HepG2 (cell line): ENCODE results near the gene UTP25. TPM values are rescaled to one million over a fixed set of nuclear protein-coding genes. Genes with fewer than 3 reads are reported as not detected.

Experiments
- ATAC-seq: fragments of 200-7000 bp; cut with Tn5 transposase; 3 replicates; pipeline ENCODE4 v1.9.1; 2020; ENCODE audit warnings: mild to moderate bottlenecking, moderate library complexity
- BruUV-seq: library from RNA; stranded (reverse); fragments of 400-500 nt; replicated peaks from 2 replicates; lab custom pipeline; 2021; lab: Mats Ljungman, UMichigan
- CTCF ChIA-PET: fragments of 300-600 bp; formaldehyde crosslinking; extraction: SDS; loops from one replicate; lab custom pipeline; 2021; ENCODE audit warnings: low total read pairs, inconsistent platforms, low intra/inter-chr PET ratio; lab: Yijun Ruan, JAX
- POLR2A ChIA-PET: fragments of 350-600 bp; sonication (Branson Sonifier 250); formaldehyde crosslinking; loops from one replicate; lab custom pipeline; 2020; ENCODE audit warnings: antibody characterized with exemption, inconsistent platforms; lab: Yijun Ruan, JAX
- DNase-seq: peaks from one replicate; pipeline ENCODE4 v3.0.0-alpha.2; 2015; ENCODE audit warnings: low spot score
- FAIRE-seq: peaks from 3 replicates; lab custom pipeline; 2011; peaks lifted over from hg19 to GRCh38; lab: Jason Lieb, UNC
- H2AFZ ChIP-seq: one replicate; pipeline ENCODE4 v1.6.1; 2011; ENCODE audit warnings: low read length, inconsistent platforms
- H3K27ac ChIP-seq: fragments of 300-600 bp; 3 replicates; pipeline ENCODE4 v1.8.0; 2011; ENCODE audit warnings: mixed run types, mild to moderate bottlenecking, mixed read lengths, low read length, inconsistent platforms; ENCODE audit not compliant: insufficient read depth; ENCODE audit errors: extremely low read length
- H3K27me3 ChIP-seq, 2 experiments: fragments of 200-600 bp in 1 of 2; 2 replicates in 1 of 2; 3 replicates in 1 of 2; pipeline versions ENCODE4 v1.6.0 to v1.8.0; 2011; ENCODE audit warnings: low read length in 2 of 2, mild to moderate bottlenecking in 2 of 2, moderate library complexity in 2 of 2, inconsistent platforms in 1 of 2; ENCODE audit not compliant: insufficient read depth in 2 of 2, control insufficient read depth in 1 of 2
- H3K36me3 ChIP-seq, 2 experiments: fragments of 200-600 bp in 1 of 2; replicated peaks in 1 of 2; 2 replicates in 1 of 2; 3 replicates in 1 of 2; pipeline versions ENCODE4 v1.5.1 to v1.8.0; 2011; ENCODE audit warnings: low read length in 2 of 2, inconsistent platforms in 1 of 2; ENCODE audit not compliant: insufficient read depth in 2 of 2, control insufficient read depth in 1 of 2
- H3K4me1 ChIP-seq: 2 replicates; pipeline ENCODE4 v1.5.1; 2012; ENCODE audit warnings: low read length, inconsistent platforms; ENCODE audit not compliant: insufficient read depth
- H3K4me2 ChIP-seq: 2 replicates; pipeline ENCODE4 v1.6.0; 2011; ENCODE audit warnings: low read depth, low read length, inconsistent platforms
- H3K4me3 ChIP-seq, 3 experiments: fragments of 200-600 bp in 1 of 3; sonication (generic), shearing (Covaris generic) in 1 of 3; replicated peaks in 1 of 3; 2 replicates each; pipeline ENCODE4 v1.5.1; 2011 to 2016; ENCODE audit warnings: low read length in 3 of 3, inconsistent platforms in 2 of 3, low read depth in 2 of 3, mild to moderate bottlenecking in 2 of 3, control low read depth in 1 of 3, mixed read lengths in 1 of 3; ENCODE audit not compliant: insufficient read depth in 1 of 3
- H3K79me2 ChIP-seq: one replicate; pipeline ENCODE4 v1.6.1; 2011; ENCODE audit warnings: low read length, inconsistent platforms; ENCODE audit not compliant: insufficient read depth
- H3K9ac ChIP-seq: 2 replicates; pipeline ENCODE4 v1.6.0; 2011; ENCODE audit warnings: mild to moderate bottlenecking, low read depth, low read length, inconsistent platforms; ENCODE audit not compliant: insufficient read depth
- H3K9me3 ChIP-seq: 2 replicates; pipeline ENCODE4 v1.5.1; 2012; ENCODE audit warnings: mild to moderate bottlenecking, low read length
- H4K20me1 ChIP-seq: 2 replicates; pipeline ENCODE4 v1.6.0; 2011; ENCODE audit warnings: inconsistent platforms, mild to moderate bottlenecking, low read length, moderate library complexity; ENCODE audit not compliant: insufficient read depth
- HNF4G ChIP-seq, 2 experiments: sonication (generic) in 1 of 2; formaldehyde crosslinking in 1 of 2; IDR thresholded peaks; 2 replicates each; pipeline versions ENCODE4 v1.4.0 to v1.6.1; 2011 to 2020; ENCODE audit warnings: borderline replicate concordance in 2 of 2, low read depth in 2 of 2, mild to moderate bottlenecking in 2 of 2, low read length in 1 of 2, missing genetic modification reagents in 1 of 2, moderate library complexity in 1 of 2
- MAZ ChIP-seq, 2 experiments: sonication (generic) in 1 of 2; formaldehyde crosslinking in 1 of 2; IDR thresholded peaks; 2 replicates each; pipeline versions ENCODE4 v1.5.0 to v1.6.1; 2012 to 2020; ENCODE audit warnings: low read depth in 2 of 2, mild to moderate bottlenecking in 2 of 2, borderline replicate concordance in 1 of 2, improper control_type of control experiment in 1 of 2, low read length in 1 of 2, missing genetic modification reagents in 1 of 2, moderate library complexity in 1 of 2
- SMC3 ChIP-seq: IDR thresholded peaks from 2 replicates; pipeline ENCODE4 v1.6.1; 2011; ENCODE audit warnings: low read length, improper control_type of control experiment
- STAG1 ChIP-seq: sonication (generic); formaldehyde crosslinking; IDR thresholded peaks from 2 replicates; pipeline ENCODE4 v1.4.0; 2020; ENCODE audit warnings: missing genetic modification reagents
- ZNF331 ChIP-seq: sonication (generic); formaldehyde crosslinking; IDR thresholded peaks from 2 replicates; pipeline ENCODE4 v1.4.0; 2020; ENCODE audit warnings: missing genetic modification reagents
- WGBS: methylation state at CpG from one replicate; pipeline ENCODE4 v1.1.6; 2017; ENCODE audit warnings: low lambda C conversion rate; 5-methylcytosine and 5-hydroxymethylcytosine counted together
- in situ Hi-C: cut with HindIII; loops from 2 replicates; pipeline ENCODE4 v1.10.0; 2017; ENCODE audit warnings: low pct_unique_long_range_greater_than_20kb; ENCODE audit not compliant: extremely low pct_ligation_motif_present
- intact Hi-C: fragments of 100-400 bp; cut with micrococcal nuclease; formaldehyde crosslinking; loops from one replicate; pipeline ENCODE4 v1.10.0; 2022; ENCODE audit not compliant: unreplicated experiment
- polyA plus RNA-seq, 8 experiments: library from polyadenylated mRNA; depleted of rRNA in 3 of 8; stranded (reverse) in 7 of 8; unstranded in 1 of 8; fragments of >200 nt; fragmentation: Illumina TruSeq in 4 of 8; extraction: Trizol in 4 of 8; gene quantifications; 2 replicates each; pipeline versions ENCODE4 v1.2.1 to v1.2.3, GENCODE V29; 2011 to 2016; ENCODE audit warnings: low read depth in 4 of 8, missing spikeins in 1 of 8, mixed read lengths in 1 of 8; ENCODE audit not compliant: insufficient read depth in 1 of 8
- total RNA-seq, 5 experiments: library from RNA; depleted of rRNA; stranded (reverse); fragments of >200 nt; fragmentation: Illumina TruSeq; extraction: Trizol; gene quantifications; 2 replicates each; pipeline ENCODE4 v1.2.3, GENCODE V29; 2016; ENCODE audit warnings: low read depth in 1 of 5
- TF ChIP-seq, protein P1 (sequence below): sonication (generic); formaldehyde crosslinking; IDR thresholded peaks from 2 replicates; pipeline ENCODE4 v1.5.0; 2020; ENCODE audit warnings: mild to moderate bottlenecking, missing genetic modification reagents, moderate library complexity
- TF ChIP-seq, protein P2 (sequence below): sonication (generic); formaldehyde crosslinking; conservative IDR thresholded peaks from 2 replicates; pipeline ENCODE4 v1.8.0; 2022; ENCODE audit warnings: missing genetic modification reagents
- TF ChIP-seq, protein P3 (sequence below): sonication (generic); formaldehyde crosslinking; conservative IDR thresholded peaks from 2 replicates; pipeline ENCODE4 v1.4.0; 2020; ENCODE audit warnings: missing genetic modification reagents

Gene UTP25
- total and polyA plus RNA-seq, 2 of the 13 experiments (the other 11 are each of a cell fraction or from before 2014, with no cell fraction given), result 4.8 to 5.7 TPM

DNA sequence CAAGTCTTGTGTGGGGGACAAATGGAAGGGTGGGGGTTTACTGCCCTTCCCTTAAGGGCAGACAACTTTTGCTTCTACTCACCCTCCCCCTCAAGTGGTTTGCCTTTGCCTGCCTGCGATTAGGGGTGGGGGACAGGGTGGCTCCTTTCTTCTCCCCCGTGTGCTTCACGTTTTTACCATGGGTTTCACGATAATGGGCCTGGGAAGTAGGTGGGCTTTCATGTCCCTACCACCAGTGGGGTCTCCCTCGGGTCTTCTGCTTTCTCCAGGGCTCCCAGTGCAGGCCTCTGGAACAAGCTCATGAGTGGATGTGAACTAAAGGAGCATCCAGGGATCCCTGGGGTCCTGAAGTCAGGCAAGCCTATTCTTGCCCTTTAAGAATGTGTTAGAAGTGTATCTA lies 21.6 kb downstream of the UTP25 start:
- H3K4me2 ChIP-seq, result no peak overlapping the region

DNA sequence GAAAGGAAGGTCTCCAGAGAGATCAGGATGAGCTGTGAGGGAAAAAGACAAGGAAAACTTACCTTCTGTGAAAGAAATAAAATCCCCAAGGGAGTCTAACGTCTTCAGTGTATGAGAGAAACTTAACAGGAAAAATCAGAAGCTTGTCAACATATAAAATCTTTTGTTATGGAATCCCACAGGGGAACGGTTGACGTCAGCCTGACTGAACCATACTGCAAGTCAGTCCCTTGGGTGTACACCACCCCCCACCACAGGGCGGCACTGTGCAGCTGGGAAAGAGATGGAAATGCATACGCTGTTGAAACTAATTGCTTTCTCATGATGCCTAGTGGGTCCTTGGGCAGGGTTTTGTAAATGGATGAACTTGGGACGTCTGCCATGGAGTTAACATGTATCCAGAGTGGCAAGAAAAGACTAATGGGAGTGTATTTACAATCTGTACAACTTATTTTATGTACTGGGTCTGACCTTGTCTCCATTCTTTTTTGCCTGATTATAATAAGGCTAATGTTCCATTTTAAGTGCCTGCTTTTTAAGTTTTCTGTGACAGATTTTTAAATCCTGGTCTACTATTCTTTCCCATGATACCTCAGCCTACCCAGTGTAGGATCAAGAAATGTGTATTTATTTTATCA lies 22.7 kb downstream of the UTP25 start:
- no peaks in the 10 kb centered on the region for H3K27me3 ChIP-seq
- in situ Hi-C loops (loop anchor here (25.0 kb wide), 1 partner anchor 462 kb away; no protein-coding TSS in a partner anchor), intact Hi-C loops (no loop called here)
- H3K27ac ChIP-seq, result no peak overlapping the region
- H2AFZ ChIP-seq, result no peak overlapping the region
- H3K36me3 ChIP-seq, result peaks cover 14 to 57% of the 10 kb centered on the region in 2 experiments
- no TSS peak for BruUV-seq
- no peak overlapping the region for H3K4me3 ChIP-seq
- TF ChIP-seq, protein P1, sequence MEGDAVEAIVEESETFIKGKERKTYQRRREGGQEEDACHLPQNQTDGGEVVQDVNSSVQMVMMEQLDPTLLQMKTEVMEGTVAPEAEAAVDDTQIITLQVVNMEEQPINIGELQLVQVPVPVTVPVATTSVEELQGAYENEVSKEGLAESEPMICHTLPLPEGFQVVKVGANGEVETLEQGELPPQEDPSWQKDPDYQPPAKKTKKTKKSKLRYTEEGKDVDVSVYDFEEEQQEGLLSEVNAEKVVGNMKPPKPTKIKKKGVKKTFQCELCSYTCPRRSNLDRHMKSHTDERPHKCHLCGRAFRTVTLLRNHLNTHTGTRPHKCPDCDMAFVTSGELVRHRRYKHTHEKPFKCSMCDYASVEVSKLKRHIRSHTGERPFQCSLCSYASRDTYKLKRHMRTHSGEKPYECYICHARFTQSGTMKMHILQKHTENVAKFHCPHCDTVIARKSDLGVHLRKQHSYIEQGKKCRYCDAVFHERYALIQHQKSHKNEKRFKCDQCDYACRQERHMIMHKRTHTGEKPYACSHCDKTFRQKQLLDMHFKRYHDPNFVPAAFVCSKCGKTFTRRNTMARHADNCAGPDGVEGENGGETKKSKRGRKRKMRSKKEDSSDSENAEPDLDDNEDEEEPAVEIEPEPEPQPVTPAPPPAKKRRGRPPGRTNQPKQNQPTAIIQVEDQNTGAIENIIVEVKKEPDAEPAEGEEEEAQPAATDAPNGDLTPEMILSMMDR (CRISPR knock-in tag), result peak; percentile 64
- TF ChIP-seq STAG1 (peak; percentile 22; the same call in 1 of the 2 replicates), SMC3 (0 out of 2 replicates have a peak, but pooled peaks have one; percentile 16)
- TF ChIP-seq, protein P2, sequence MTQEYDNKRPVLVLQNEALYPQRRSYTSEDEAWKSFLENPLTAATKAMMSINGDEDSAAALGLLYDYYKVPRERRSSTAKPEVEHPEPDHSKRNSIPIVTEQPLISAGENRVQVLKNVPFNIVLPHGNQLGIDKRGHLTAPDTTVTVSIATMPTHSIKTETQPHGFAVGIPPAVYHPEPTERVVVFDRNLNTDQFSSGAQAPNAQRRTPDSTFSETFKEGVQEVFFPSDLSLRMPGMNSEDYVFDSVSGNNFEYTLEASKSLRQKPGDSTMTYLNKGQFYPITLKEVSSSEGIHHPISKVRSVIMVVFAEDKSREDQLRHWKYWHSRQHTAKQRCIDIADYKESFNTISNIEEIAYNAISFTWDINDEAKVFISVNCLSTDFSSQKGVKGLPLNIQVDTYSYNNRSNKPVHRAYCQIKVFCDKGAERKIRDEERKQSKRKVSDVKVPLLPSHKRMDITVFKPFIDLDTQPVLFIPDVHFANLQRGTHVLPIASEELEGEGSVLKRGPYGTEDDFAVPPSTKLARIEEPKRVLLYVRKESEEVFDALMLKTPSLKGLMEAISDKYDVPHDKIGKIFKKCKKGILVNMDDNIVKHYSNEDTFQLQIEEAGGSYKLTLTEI (CRISPR knock-in tag), result no peak
- no peaks in the 10 kb centered on the region for H4K20me1 ChIP-seq
- WGBS, result 71% methylated on average over 6 of the region's 6 CpGs
- DNase-seq (peak; percentile 21), ATAC-seq (peak; percentile 94), FAIRE-seq (peak; percentile 67)
- H3K4me1 ChIP-seq, result no peaks in the 10 kb centered on the region
- no peaks in the 10 kb centered on the region for H3K79me2 ChIP-seq
- H3K4me2 ChIP-seq, result no peak overlapping the region
- ChIA-PET CTCF (no interaction called here), POLR2A (no interaction called here)
- H3K9me3 ChIP-seq, result no peaks in the 10 kb centered on the region
- H3K9ac ChIP-seq, result no peak overlapping the region

More for the DNA sequence above, 21.6 kb downstream of the UTP25 start:
- H3K27me3 ChIP-seq, result no peaks in the 10 kb centered on the region
- no peaks in the 10 kb centered on the region for H3K4me1 ChIP-seq
- peaks cover 14 to 65% of the 10 kb centered on the region in 2 experiments for H3K36me3 ChIP-seq
- DNase-seq (no peak), FAIRE-seq (no peak), ATAC-seq (no peak)
- POLR2A ChIA-PET, result no interaction called here
- CTCF ChIA-PET, result no interaction called here
- H3K4me3 ChIP-seq, result no peak overlapping the region
- no peak overlapping the region for H3K9ac ChIP-seq
- H3K9me3 ChIP-seq, result no peaks in the 10 kb centered on the region
- no peak for TF ChIP-seq HNF4G (IDR thresholded peaks at IDR 0.05; ENCODE audit: borderline replicate concordance, low read depth, low read length)
- no peak for TF ChIP-seq HNF4G (CRISPR knock-in tag; IDR thresholded peaks at IDR 0.05; ENCODE audit: borderline replicate concordance, low read depth)
- no peak for TF ChIP-seq ZNF331
- TF ChIP-seq MAZ (IDR thresholded peaks at IDR 0.05; ENCODE audit: borderline replicate concordance, low read depth, low read length), result no peak
- TF ChIP-seq MAZ (CRISPR knock-in tag; IDR thresholded peaks at IDR 0.05; ENCODE audit: low read depth), result no peak
- TF ChIP-seq, protein P3, sequence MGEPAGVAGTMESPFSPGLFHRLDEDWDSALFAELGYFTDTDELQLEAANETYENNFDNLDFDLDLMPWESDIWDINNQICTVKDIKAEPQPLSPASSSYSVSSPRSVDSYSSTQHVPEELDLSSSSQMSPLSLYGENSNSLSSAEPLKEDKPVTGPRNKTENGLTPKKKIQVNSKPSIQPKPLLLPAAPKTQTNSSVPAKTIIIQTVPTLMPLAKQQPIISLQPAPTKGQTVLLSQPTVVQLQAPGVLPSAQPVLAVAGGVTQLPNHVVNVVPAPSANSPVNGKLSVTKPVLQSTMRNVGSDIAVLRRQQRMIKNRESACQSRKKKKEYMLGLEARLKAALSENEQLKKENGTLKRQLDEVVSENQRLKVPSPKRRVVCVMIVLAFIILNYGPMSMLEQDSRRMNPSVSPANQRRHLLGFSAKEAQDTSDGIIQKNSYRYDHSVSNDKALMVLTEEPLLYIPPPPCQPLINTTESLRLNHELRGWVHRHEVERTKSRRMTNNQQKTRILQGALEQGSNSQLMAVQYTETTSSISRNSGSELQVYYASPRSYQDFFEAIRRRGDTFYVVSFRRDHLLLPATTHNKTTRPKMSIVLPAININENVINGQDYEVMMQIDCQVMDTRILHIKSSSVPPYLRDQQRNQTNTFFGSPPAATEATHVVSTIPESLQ (CRISPR knock-in tag), result no peak
- H3K79me2 ChIP-seq, result no peaks in the 10 kb centered on the region
- intact Hi-C loops, result no loop called here
- no TSS peak for BruUV-seq
- H4K20me1 ChIP-seq, result no peaks in the 10 kb centered on the region
- H2AFZ ChIP-seq, result no peak overlapping the region
- 91% methylated on average over 5 of the region's 5 CpGs for WGBS
- in situ Hi-C loops, result no loop called here
- H3K27ac ChIP-seq, result no peak overlapping the region
